Prostate gland (tissue), 2 donors: ENCODE measurements around the gene ARHGAP42. TPM values are rescaled to one million over a fixed set of nuclear protein-coding genes. Genes with fewer than 3 reads are reported as not detected.

Source experiments
- DNase-seq: peaks from one replicate; pipeline ENCODE4 v3.0.0-alpha.2; 2019; ENCODE audit warnings: low spot score
- H3K27ac ChIP-seq, 2 donors: fragments of 200-600 bp; sonication (generic); 2 replicates each; pipeline ENCODE4 v1.5.1; 2017 to 2019
- H3K27me3 ChIP-seq: fragments of 200-600 bp; sonication (generic); replicated peaks from 2 replicates; pipeline ENCODE4 v1.5.1; 2019; ENCODE audit not compliant: insufficient read depth
- H3K36me3 ChIP-seq, 2 donors: fragments of 200-600 bp; sonication (generic); 1 replicate in 1 of 2; 2 replicates in 1 of 2; pipeline versions ENCODE4 v1.5.1 to v1.8.1; 2017 to 2019
- H3K4me1 ChIP-seq: fragments of 200-600 bp; sonication (generic); replicated peaks from 2 replicates; pipeline ENCODE4 v1.5.1; 2019
- H3K4me3 ChIP-seq, 2 donors: fragments of 200-600 bp; sonication (generic); 2 replicates each; pipeline ENCODE4 v1.5.1; 2017 to 2019
- H3K9me3 ChIP-seq: fragments of 200-600 bp; sonication (generic); 2 replicates; pipeline ENCODE4 v1.5.1; 2017
- POLR2A ChIP-seq: fragments of 450-650 bp; IDR thresholded peaks from one replicate; pipeline ENCODE4 v1.6.1; 2016; ENCODE audit warnings: antibody characterized with exemption, mild to moderate bottlenecking
- POLR2AphosphoS5 ChIP-seq: sonication (generic); formaldehyde crosslinking; IDR thresholded peaks from one replicate; pipeline ENCODE4 v1.6.1; 2017; ENCODE audit warnings: antibody characterized with exemption
- WGBS: methylation state at CpG from one replicate; pipeline ENCODE4 v1.1.5; 2018; 5-methylcytosine and 5-hydroxymethylcytosine counted together
- intact Hi-C: fragments of 100-400 bp; cut with DNase I; formaldehyde crosslinking; loops from one replicate; pipeline ENCODE4 v1.14.2; 2022
- total RNA-seq, 2 donors: library from RNA; depleted of rRNA; stranded (reverse); fragments of >200 nt; gene quantifications; one replicate each; pipeline ENCODE4 v1.1.0, GENCODE V29; 2016
- TF ChIP-seq, protein P1 (sequence below), 4 experiments: fragments of 200-600 bp in 2 of 4; fragments of 450-650 bp in 2 of 4; sonication (generic) in 2 of 4; IDR thresholded peaks; 1 replicate in 3 of 4; 2 replicates in 1 of 4; pipeline ENCODE4 v1.5.1; 2016 to 2019; ENCODE audit warnings: antibody characterized with exemption in 4 of 4, mild to moderate bottlenecking in 2 of 4, moderate library complexity in 2 of 4

ARHGAP42 gene
- total RNA-seq, 2 donors from 2014 or later, result 12.8 to 20.5 TPM

DNA sequence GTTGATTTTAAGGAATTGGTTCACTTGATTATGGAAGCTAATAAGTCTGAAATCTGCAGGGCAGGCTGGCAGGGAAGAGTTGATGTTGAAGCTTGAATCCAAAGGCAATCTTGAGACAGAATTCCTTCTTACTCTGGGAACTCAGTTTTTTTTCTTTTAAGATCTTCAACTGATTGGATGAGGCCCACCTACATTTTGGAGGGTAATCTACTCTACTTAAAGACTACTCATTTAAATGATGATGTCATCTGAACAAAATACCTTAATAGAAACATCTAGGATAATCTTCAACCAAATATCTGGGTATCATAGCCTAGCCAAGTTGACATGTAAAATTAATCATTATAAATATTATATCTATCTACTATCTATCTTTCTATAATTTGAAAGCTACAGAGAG lies 279.3 kb downstream of the ARHGAP42 start:
- TF ChIP-seq, protein P1, sequence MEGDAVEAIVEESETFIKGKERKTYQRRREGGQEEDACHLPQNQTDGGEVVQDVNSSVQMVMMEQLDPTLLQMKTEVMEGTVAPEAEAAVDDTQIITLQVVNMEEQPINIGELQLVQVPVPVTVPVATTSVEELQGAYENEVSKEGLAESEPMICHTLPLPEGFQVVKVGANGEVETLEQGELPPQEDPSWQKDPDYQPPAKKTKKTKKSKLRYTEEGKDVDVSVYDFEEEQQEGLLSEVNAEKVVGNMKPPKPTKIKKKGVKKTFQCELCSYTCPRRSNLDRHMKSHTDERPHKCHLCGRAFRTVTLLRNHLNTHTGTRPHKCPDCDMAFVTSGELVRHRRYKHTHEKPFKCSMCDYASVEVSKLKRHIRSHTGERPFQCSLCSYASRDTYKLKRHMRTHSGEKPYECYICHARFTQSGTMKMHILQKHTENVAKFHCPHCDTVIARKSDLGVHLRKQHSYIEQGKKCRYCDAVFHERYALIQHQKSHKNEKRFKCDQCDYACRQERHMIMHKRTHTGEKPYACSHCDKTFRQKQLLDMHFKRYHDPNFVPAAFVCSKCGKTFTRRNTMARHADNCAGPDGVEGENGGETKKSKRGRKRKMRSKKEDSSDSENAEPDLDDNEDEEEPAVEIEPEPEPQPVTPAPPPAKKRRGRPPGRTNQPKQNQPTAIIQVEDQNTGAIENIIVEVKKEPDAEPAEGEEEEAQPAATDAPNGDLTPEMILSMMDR (IDR thresholded peaks at IDR 0.05), result no peak
- TF ChIP-seq POLR2AphosphoS5 (no peak), POLR2A (no peak)
- Histone ChIP-seq H3K4me1 (no peaks in the 10 kb centered on the region), H3K36me3 (no peaks in the 10 kb centered on the region), H3K4me3 (no peak overlapping the region), H3K9me3 (no peaks in the 10 kb centered on the region), H3K27me3 (no peaks in the 10 kb centered on the region), H3K27ac (no peak overlapping the region)
- intact Hi-C loops, result no loop called here
- DNase-seq, result no peak

DNA sequence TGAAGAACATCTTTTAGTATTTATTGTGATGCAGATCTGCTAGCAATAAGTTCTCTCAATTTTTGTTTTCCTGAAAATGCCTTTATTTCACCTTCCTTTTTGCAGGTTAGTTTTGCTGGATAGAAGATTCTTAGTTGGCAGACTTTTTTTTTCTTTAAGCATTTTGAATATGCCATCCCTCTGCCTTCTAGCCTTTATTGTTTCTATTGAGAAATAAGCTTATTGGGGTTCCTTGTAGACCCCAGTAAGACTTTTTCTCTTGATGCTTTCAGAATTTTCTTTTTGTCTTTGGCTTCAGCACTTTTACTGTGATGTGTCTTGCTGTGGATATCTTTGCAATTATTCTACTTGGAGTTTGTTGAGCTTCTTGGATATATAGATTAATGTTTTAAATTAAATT lies 281.9 kb downstream of the ARHGAP42 start:
- no peak for DNase-seq
- H3K4me1 ChIP-seq, result no peaks in the 10 kb centered on the region
- H3K27me3 ChIP-seq, result no peaks in the 10 kb centered on the region
- H3K9me3 ChIP-seq, result no peaks in the 10 kb centered on the region
- H3K36me3 ChIP-seq, result no peaks in the 10 kb centered on the region
- intact Hi-C loops, result no loop called here
- no peak for TF ChIP-seq POLR2AphosphoS5
- no peak for TF ChIP-seq POLR2A
- TF ChIP-seq, protein P1 (IDR thresholded peaks at IDR 0.05), result no peak
- H3K27ac ChIP-seq, result no peak overlapping the region
- H3K4me3 ChIP-seq, result no peak overlapping the region

DNA sequence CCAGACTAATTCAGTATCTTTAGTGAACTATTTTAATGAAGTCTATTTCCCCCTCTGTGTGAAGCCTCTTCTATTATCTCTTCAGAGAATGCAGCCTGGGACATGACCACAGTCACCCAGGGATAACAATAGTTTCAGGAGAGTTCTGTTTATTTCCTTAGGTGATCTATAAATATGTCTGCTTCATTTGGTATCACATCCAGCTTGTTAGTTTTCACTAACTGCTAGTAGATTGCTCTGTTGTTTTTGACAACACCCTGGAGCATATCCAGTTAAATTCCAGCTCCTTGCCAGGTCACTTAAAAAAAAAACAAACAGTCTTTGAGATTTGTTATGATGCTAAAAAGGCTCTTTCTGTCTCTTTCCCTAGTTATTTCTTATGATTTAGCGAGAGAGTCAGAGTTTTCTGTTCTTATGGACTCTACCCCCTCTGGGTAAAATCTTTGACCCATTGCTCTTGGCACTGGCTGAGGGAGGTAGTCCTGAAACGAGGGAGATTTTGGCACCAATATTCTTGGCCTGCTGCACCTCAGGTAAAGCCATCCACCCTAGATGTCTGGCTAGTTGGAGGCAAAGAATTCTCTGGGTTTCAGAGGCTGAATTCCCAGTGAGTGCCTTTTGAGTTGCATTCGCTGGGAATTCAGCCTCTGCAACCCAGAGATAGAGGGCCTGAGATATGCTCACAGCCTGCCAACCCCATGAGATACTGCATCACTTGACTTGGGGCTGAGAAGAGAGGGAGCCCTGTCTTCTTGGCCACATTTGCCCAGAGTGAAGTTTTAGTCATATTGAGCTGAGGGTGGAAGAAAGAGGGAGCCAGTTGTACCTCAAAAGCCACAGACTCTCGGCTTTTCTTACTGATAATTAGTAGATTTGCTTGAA lies 283.4 kb downstream of the ARHGAP42 start:
- H3K36me3 ChIP-seq, result no peaks in the 10 kb centered on the region
- DNase-seq, result no peak
- no peaks in the 10 kb centered on the region for H3K4me1 ChIP-seq
- no peak overlapping the region for H3K4me3 ChIP-seq
- H3K27me3 ChIP-seq, result no peaks in the 10 kb centered on the region
- intact Hi-C loops, result no loop called here
- WGBS, result 74% methylated on average over 4 of the region's 4 CpGs
- H3K9me3 ChIP-seq, result no peaks in the 10 kb centered on the region
- TF ChIP-seq POLR2A, result no peak
- TF ChIP-seq, protein P1 (IDR thresholded peaks at IDR 0.05), result no peak
- TF ChIP-seq POLR2AphosphoS5, result no peak
- H3K27ac ChIP-seq, result no peak overlapping the region

DNA sequence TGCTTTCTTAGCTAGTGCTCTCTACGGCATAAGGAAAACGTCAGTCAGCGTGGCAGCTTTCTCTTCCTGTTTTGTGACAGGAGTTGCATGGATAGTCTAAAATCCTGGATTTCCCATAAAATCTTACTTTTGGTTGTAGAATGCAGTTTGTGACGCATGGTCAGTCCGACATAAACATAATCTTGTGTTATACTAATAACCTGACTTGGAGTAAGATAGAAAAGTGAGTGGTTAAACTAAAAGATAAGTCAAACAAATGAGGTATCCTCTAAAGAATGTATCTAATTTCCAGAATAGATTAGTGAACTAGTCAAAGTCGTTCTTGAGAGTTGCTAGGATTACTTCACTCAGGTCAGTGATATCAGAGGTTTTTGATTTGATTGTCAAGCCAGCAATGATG lies 285.0 kb downstream of the ARHGAP42 start:
- intact Hi-C loops, result no loop called here
- H3K4me1 ChIP-seq, result no peaks in the 10 kb centered on the region
- H3K36me3 ChIP-seq, result no peaks in the 10 kb centered on the region
- H3K4me3 ChIP-seq, result no peak overlapping the region
- 88% methylated on average over 6 of the region's 6 CpGs for WGBS
- DNase-seq, result no peak
- TF ChIP-seq, protein P1 (IDR thresholded peaks at IDR 0.05), result no peak
- no peak for TF ChIP-seq POLR2A
- no peak for TF ChIP-seq POLR2AphosphoS5
- H3K27ac ChIP-seq, result no peak overlapping the region
- H3K9me3 ChIP-seq, result no peaks in the 10 kb centered on the region
- no peaks in the 10 kb centered on the region for H3K27me3 ChIP-seq

DNA sequence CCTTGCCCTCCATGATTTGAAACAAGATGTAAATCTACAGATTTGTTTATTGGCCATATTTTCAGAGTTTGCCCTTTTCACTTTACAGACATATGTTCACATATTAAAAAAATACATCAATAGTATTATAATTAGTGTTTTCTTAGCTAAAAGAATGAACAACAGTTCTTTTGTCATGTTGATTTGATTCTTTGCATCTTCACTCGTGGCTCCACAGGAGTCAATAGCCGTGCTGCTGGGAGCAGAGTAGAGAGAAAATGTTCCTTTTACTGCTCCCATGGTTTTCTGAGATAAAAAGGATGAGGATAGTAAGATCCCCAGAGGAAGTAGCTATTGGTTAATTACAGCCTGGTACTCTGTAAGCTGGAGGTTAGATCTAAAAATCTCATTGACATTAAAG lies 291.4 kb downstream of the ARHGAP42 start:
- TF ChIP-seq POLR2A, result no peak
- TF ChIP-seq, protein P1 (IDR thresholded peaks at IDR 0.05), result no peak
- TF ChIP-seq POLR2AphosphoS5, result no peak
- H3K4me1 ChIP-seq, result no peaks in the 10 kb centered on the region
- WGBS, result 78% methylated on average over 2 of the region's 2 CpGs

More for the DNA sequence above, 291.4 kb downstream of the ARHGAP42 start:
- DNase-seq, result no peak
- Histone ChIP-seq H3K4me3 (no peak overlapping the region), H3K9me3 (no peaks in the 10 kb centered on the region), H3K27me3 (no peaks in the 10 kb centered on the region), H3K27ac (no peak overlapping the region), H3K36me3 (no peaks in the 10 kb centered on the region)
- intact Hi-C loops, result no loop called here
